Keratinocyte (primary cell): ENCODE results near the gene TGFBI. TPM values are rescaled to one million over a fixed set of nuclear protein-coding genes. Genes with fewer than 3 reads are reported as not detected.

Experiments used
- DNase-seq: peaks from one replicate; pipeline ENCODE4 v3.0.0-alpha.2; 2011; ENCODE audit warnings: low read depth, missing footprints, low spot score
- FAIRE-seq: peaks from 2 replicates; lab custom pipeline; 2011; peaks lifted over from hg19 to GRCh38; lab: Jason Lieb, UNC
- H2AFZ ChIP-seq: 2 replicates; pipeline ENCODE4 v1.6.0; 2012; ENCODE audit warnings: low read length, control low read depth, inconsistent platforms; ENCODE audit not compliant: control insufficient read depth
- H3K27ac ChIP-seq: 2 replicates; pipeline ENCODE4 v1.5.1; 2011; ENCODE audit warnings: low read length; ENCODE audit not compliant: control insufficient read depth, insufficient read depth
- H3K27me3 ChIP-seq: 3 replicates; pipeline ENCODE4 v1.6.0; 2011; ENCODE audit warnings: low read length; ENCODE audit not compliant: control insufficient read depth, insufficient read depth; ENCODE audit errors: extremely low read depth
- H3K36me3 ChIP-seq, 2 experiments: 2 replicates in 1 of 2; 3 replicates in 1 of 2; pipeline ENCODE4 v1.5.1; 2011; ENCODE audit warnings: low read length in 2 of 2, mild to moderate bottlenecking in 1 of 2; ENCODE audit not compliant: control insufficient read depth in 2 of 2, insufficient read depth in 2 of 2; ENCODE audit errors: extremely low read depth in 1 of 2
- H3K4me1 ChIP-seq: 3 replicates; pipeline ENCODE4 v1.5.1; 2011; ENCODE audit warnings: low read length; ENCODE audit not compliant: control insufficient read depth, insufficient read depth; ENCODE audit errors: extremely low read depth
- H3K4me2 ChIP-seq: 3 replicates; pipeline ENCODE4 v1.6.0; 2011; ENCODE audit warnings: low read depth, low read length; ENCODE audit not compliant: control insufficient read depth, insufficient read depth; ENCODE audit errors: extremely low read depth
- H3K4me3 ChIP-seq, 3 experiments: fragments of 200-600 bp in 1 of 3; sonication (generic) in 1 of 3; 2 replicates in 2 of 3; 3 replicates in 1 of 3; pipeline ENCODE4 v1.5.1; 2011 to 2016; ENCODE audit warnings: low read length in 3 of 3, mild to moderate bottlenecking in 3 of 3, control low read depth in 2 of 3, inconsistent platforms in 1 of 3, low read depth in 1 of 3, mixed read lengths in 1 of 3, mixed run types in 1 of 3, moderate library complexity in 1 of 3; ENCODE audit not compliant: control insufficient read depth in 2 of 3, insufficient read depth in 2 of 3; ENCODE audit errors: extremely low read depth in 1 of 3
- H3K79me2 ChIP-seq: 2 replicates; pipeline ENCODE4 v1.6.0; 2012; ENCODE audit warnings: low read length; ENCODE audit not compliant: control insufficient read depth, insufficient read depth
- H3K9ac ChIP-seq: 3 replicates; pipeline ENCODE4 v1.6.0; 2011; ENCODE audit warnings: low read length; ENCODE audit not compliant: control insufficient read depth, insufficient read depth; ENCODE audit errors: extremely low read depth
- H3K9me1 ChIP-seq: 3 replicates; pipeline ENCODE4 v1.6.0; 2011; ENCODE audit warnings: low read length; ENCODE audit not compliant: control insufficient read depth, insufficient read depth; ENCODE audit errors: extremely low read depth
- H3K9me3 ChIP-seq: 2 replicates; pipeline ENCODE4 v1.5.1; 2012; ENCODE audit warnings: low read depth, low read length; ENCODE audit not compliant: control insufficient read depth
- H4K20me1 ChIP-seq: 3 replicates; pipeline ENCODE4 v1.6.0; 2011; ENCODE audit warnings: low read length; ENCODE audit not compliant: control insufficient read depth, insufficient read depth; ENCODE audit errors: extremely low read depth
- EZH2 ChIP-seq: IDR thresholded peaks from one replicate; pipeline ENCODE4 v1.6.1; 2012; ENCODE audit warnings: inconsistent platforms, mild to moderate bottlenecking, low read length, moderate library complexity
- dilution Hi-C: fragments of 300-500 bp; cut with MboI; formaldehyde crosslinking; loops from one replicate; pipeline ENCODE4 v1.7.0; 2020; ENCODE audit warnings: low sequenced_read_pairs; ENCODE audit not compliant: extremely low pct_ligation_motif_present
- polyA plus RNA-seq, 5 experiments: library from polyadenylated mRNA; depleted of rRNA in 3 of 5; stranded (reverse) in 3 of 5; stranded (forward) in 1 of 5; unstranded in 1 of 5; fragments of >200 nt; gene quantifications; 1 replicate in 1 of 5; 2 replicates in 3 of 5; 3 replicates in 1 of 5; pipeline versions ENCODE4 v1.2.1 to v1.2.3, GENCODE V29; 2011 to 2012; ENCODE audit warnings: missing spikeins in 2 of 5, low read depth in 1 of 5, low replicate concordance in 1 of 5
- TF ChIP-seq, protein P1 (sequence below), 3 experiments: IDR thresholded peaks in 1 of 3; conservative IDR thresholded peaks in 1 of 3; optimal IDR thresholded peaks in 1 of 3; 2 replicates in 2 of 3; 3 replicates in 1 of 3; pipeline versions ENCODE3 to v1.5.1; 2011; ENCODE audit warnings: low read length in 3 of 3, mild to moderate bottlenecking in 3 of 3, moderate library complexity in 2 of 3, control low read depth in 1 of 3, inconsistent platforms in 1 of 3; ENCODE audit not compliant: insufficient read depth in 2 of 3; ENCODE audit errors: extremely low read depth in 1 of 3

TGFBI gene
- polyA plus RNA-seq, 1 donor (not counting 4 experiments of a cell fraction or from before 2014, with no cell fraction given) = 270 TPM

GRCh38 chr5:136028090-136028489, 698 bp upstream of the TGFBI start:
- Histone ChIP-seq H3K27me3 (no peaks in the 10 kb centered on the region), H3K4me1 (peaks cover 54% of the 10 kb centered on the region)
- DNase-seq = no peak

DNA sequence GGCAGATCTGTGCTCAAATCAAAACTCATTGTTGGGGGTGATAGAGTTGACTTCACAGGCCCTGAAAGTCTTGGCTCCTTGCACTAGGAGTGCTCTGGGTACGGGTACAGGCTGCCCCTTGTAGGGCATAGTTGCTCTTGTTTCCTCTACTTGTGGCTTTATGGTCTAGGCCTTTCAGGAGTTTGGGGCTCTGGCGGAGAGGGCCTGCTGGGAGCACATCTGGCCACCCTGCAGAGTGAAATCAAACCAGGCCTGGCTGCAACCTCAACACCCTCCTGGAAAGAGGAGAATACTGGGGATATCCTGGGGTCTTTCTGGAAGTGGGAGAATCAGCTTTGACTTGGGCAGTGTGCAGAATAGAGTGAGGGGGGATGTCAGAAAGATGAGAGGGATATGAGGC, 1.5 kb downstream of the TGFBI start:
- FAIRE-seq (no peak), DNase-seq (no peak)
- dilution Hi-C loops = no loop called here
- Histone ChIP-seq H3K27ac (no peak overlapping the region), H3K9me1 (no peaks in the 10 kb centered on the region), H3K4me1 (peaks cover 69% of the 10 kb centered on the region), H3K36me3 (peaks cover 2 to 7% of the 10 kb centered on the region in 2 experiments), H3K4me3 (peak overlapping the region; percentile 12 to 71 (median 62)), H4K20me1 (no peaks in the 10 kb centered on the region), H3K4me2 (peak overlapping the region; percentile 75), H2AFZ (no peak overlapping the region), H3K79me2 (peaks cover 14% of the 10 kb centered on the region), H3K9me3 (no peaks in the 10 kb centered on the region), H3K9ac (no peak overlapping the region), H3K27me3 (no peaks in the 10 kb centered on the region)
- TF ChIP-seq, protein P1, sequence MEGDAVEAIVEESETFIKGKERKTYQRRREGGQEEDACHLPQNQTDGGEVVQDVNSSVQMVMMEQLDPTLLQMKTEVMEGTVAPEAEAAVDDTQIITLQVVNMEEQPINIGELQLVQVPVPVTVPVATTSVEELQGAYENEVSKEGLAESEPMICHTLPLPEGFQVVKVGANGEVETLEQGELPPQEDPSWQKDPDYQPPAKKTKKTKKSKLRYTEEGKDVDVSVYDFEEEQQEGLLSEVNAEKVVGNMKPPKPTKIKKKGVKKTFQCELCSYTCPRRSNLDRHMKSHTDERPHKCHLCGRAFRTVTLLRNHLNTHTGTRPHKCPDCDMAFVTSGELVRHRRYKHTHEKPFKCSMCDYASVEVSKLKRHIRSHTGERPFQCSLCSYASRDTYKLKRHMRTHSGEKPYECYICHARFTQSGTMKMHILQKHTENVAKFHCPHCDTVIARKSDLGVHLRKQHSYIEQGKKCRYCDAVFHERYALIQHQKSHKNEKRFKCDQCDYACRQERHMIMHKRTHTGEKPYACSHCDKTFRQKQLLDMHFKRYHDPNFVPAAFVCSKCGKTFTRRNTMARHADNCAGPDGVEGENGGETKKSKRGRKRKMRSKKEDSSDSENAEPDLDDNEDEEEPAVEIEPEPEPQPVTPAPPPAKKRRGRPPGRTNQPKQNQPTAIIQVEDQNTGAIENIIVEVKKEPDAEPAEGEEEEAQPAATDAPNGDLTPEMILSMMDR (optimal IDR thresholded peaks at IDR 0.05 in 1 of 3, IDR thresholded peaks at IDR 0.05 in 1 of 3, conservative IDR thresholded peaks at IDR 0.05 in 1 of 3; ENCODE audit: extremely low read depth in 1 of 3, insufficient read depth in 2 of 3, low read length in 3 of 3) = no peak
- no peak for TF ChIP-seq EZH2

More at GRCh38 chr5:136028090-136028489, 698 bp upstream of the TGFBI start:
- no peaks in the 10 kb centered on the region for H4K20me1 ChIP-seq
- H3K9me3 ChIP-seq = no peaks in the 10 kb centered on the region
- peak overlapping the region; percentile 75 for H3K4me2 ChIP-seq
- FAIRE-seq = peak; percentile 74
- dilution Hi-C loops = no loop called here
- H3K9me1 ChIP-seq = no peaks in the 10 kb centered on the region
- TF ChIP-seq, protein P1 (optimal IDR thresholded peaks at IDR 0.05 in 1 of 3, IDR thresholded peaks at IDR 0.05 in 1 of 3, conservative IDR thresholded peaks at IDR 0.05 in 1 of 3; ENCODE audit: extremely low read depth in 1 of 3, insufficient read depth in 2 of 3, low read length in 3 of 3) = no peak
- TF ChIP-seq EZH2 = no peak
- H3K36me3 ChIP-seq = peaks cover 0 to 1% of the 10 kb centered on the region in 2 experiments
- peaks cover 14% of the 10 kb centered on the region for H3K79me2 ChIP-seq
- H3K27ac ChIP-seq = no peak overlapping the region
- H3K9ac ChIP-seq = no peak overlapping the region
- no peak overlapping the region for H2AFZ ChIP-seq
- peak overlapping the region in 1 of 3 experiments; percentile 45 for H3K4me3 ChIP-seq
